ENCODE measurements around the gene MPIG6B. TPM values are rescaled to one million over a fixed set of nuclear protein-coding genes. Genes with fewer than 3 reads are reported as not detected.
A peak's percentile ranks its signal among the peaks of the same experiment; 100 is the strongest.

MPIG6B gene
- total RNA-seq, 4 donors from 2014 or later: 0.54 TPM; not detected in 3

DNA sequence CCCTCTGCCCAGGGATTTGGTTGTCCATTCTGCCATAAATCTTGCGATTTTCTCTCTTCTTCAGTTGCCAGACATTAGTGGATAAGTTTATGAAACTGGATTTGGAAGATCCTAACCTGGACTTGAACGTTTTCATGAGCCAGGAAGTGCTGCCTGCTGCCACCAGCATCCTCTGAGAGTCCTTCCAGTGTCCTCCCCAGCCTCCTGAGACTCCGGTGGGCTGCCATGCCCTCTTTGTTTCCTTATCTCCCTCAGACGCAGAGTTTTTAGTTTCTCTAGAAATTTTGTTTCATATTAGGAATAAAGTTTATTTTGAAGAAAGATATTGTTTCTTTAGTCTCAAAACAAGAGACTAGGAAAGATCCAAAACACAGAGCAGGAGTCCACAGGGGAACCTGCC is 39.2 kb downstream of the MPIG6B start, which contains the start of gene SAPCD1:
TSS of gene SAPCD1 (plus strand) at position 301 of the 400 bp plus-strand sequence. CDS start 399 bp downstream, outside the sequence.
- TF ChIP-seq POLR2AphosphoS5 (IDR thresholded peaks at IDR 0.05): no peak
- TF ChIP-seq, protein P1, sequence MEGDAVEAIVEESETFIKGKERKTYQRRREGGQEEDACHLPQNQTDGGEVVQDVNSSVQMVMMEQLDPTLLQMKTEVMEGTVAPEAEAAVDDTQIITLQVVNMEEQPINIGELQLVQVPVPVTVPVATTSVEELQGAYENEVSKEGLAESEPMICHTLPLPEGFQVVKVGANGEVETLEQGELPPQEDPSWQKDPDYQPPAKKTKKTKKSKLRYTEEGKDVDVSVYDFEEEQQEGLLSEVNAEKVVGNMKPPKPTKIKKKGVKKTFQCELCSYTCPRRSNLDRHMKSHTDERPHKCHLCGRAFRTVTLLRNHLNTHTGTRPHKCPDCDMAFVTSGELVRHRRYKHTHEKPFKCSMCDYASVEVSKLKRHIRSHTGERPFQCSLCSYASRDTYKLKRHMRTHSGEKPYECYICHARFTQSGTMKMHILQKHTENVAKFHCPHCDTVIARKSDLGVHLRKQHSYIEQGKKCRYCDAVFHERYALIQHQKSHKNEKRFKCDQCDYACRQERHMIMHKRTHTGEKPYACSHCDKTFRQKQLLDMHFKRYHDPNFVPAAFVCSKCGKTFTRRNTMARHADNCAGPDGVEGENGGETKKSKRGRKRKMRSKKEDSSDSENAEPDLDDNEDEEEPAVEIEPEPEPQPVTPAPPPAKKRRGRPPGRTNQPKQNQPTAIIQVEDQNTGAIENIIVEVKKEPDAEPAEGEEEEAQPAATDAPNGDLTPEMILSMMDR (IDR thresholded peaks at IDR 0.05): no peak
- no peak for TF ChIP-seq EP300 (IDR thresholded peaks at IDR 0.05)
- no peak for TF ChIP-seq POLR2A (IDR thresholded peaks at IDR 0.05)
- H3K27ac ChIP-seq: no peak within 1 kb of the TSS
- no peaks in the 10 kb centered on the region for H3K9me3 ChIP-seq
- peaks cover 0 to 19% (median 3%) of the 10 kb centered on the region in 3 donors for H3K4me1 ChIP-seq
- no peak within 1 kb of the TSS for H3K4me3 ChIP-seq
- no peaks in the 10 kb centered on the region for H3K27me3 ChIP-seq
- ATAC-seq: no peak
- peaks cover 0 to 25% of the 10 kb centered on the region in 2 donors for H3K36me3 ChIP-seq
- 64 to 67% methylated on average over 2 to 4 of the region's 4 CpGs for whole genome bisulfite sequencing, 2 donors (ENCODE audit: low coverage in 1 of 2)

DNA sequence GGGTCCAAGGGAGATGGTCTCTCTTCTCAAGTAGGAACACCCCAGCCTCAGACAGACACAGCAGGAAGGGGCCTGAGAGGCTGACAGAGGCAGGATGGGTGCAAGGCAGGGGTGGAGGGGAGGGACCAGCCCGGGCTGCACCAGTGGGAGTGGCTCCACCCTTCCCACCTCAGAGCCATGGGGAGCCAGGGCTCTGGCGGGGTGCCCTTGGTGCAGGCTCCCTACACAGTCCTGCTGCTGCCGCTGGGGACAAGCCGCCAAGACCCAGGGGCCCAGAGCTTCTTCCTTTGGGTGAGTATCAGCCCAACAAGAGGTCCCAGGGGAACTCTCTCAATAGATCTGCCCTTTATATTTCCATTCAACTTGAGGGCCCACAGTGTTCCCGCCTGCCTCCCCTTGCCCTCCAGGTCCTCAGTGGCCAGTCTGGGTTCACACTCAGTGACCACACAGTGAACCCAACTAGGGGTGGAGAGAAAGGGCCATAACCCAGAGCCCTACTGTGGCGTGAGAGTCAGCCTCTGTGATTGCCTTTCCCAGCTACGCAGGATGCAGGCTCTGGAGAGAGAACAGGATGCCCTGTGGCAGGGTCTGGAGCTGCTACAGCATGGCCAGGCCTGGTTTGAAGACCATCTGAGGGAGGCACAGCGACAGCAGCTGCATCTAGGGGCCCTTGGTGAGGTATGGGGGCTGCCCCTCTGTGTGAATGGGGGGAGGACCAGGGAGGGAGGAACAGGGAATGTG is 39.9 kb downstream of the MPIG6B start:
- Histone ChIP-seq H3K36me3 (peaks cover 0 to 25% of the 10 kb centered on the region in 2 donors), H3K9me3 (no peaks in the 10 kb centered on the region), H3K27me3 (no peaks in the 10 kb centered on the region), H3K27ac (no peak overlapping the region), H3K4me3 (no peak overlapping the region), H3K4me1 (peaks cover 0 to 19% (median 3%) of the 10 kb centered on the region in 3 donors)
- no peak for TF ChIP-seq POLR2A (IDR thresholded peaks at IDR 0.05)
- TF ChIP-seq, protein P1 (IDR thresholded peaks at IDR 0.05): no peak
- TF ChIP-seq EP300 (IDR thresholded peaks at IDR 0.05): no peak
- peak; percentile 10 for ATAC-seq
- 40 to 57% methylated on average over 1 to 3 of the region's 8 CpGs for WGBS, 2 donors (ENCODE audit: low coverage in 1 of 2)

DNA sequence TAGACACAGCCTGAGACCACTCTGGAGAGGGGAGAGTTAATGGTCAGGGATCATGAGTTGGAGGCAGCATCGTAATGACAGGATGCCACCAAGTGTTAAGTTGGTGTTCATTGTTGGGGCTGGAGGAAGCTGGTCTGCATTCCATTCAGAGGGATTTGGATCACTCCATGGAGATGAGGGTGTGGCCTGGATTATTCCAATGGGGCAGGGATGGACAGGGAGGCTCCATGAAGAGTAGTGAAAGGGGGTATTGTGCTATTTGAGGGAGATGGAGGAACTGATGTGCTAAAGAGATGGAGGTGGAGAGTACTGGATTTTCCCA is 40.4 kb downstream of the MPIG6B start:
- peaks cover 0 to 19% (median 3%) of the 10 kb centered on the region in 3 donors for H3K4me1 ChIP-seq
- no peak overlapping the region for H3K27ac ChIP-seq
- TF ChIP-seq POLR2AphosphoS5 (IDR thresholded peaks at IDR 0.05): no peak
- TF ChIP-seq, protein P1 (IDR thresholded peaks at IDR 0.05): no peak
- TF ChIP-seq EP300 (IDR thresholded peaks at IDR 0.05): no peak
- no peak for TF ChIP-seq POLR2A (IDR thresholded peaks at IDR 0.05)
- peak; percentile 31 for ATAC-seq
- peaks cover 0 to 25% of the 10 kb centered on the region in 2 donors for H3K36me3 ChIP-seq
- no peaks in the 10 kb centered on the region for H3K27me3 ChIP-seq
- H3K4me3 ChIP-seq: no peak overlapping the region
- 22 to 33% methylated on average over 1 of the region's 1 CpG for WGBS, 2 donors (ENCODE audit: low coverage in 1 of 2)
- H3K9me3 ChIP-seq: no peaks in the 10 kb centered on the region

DNA sequence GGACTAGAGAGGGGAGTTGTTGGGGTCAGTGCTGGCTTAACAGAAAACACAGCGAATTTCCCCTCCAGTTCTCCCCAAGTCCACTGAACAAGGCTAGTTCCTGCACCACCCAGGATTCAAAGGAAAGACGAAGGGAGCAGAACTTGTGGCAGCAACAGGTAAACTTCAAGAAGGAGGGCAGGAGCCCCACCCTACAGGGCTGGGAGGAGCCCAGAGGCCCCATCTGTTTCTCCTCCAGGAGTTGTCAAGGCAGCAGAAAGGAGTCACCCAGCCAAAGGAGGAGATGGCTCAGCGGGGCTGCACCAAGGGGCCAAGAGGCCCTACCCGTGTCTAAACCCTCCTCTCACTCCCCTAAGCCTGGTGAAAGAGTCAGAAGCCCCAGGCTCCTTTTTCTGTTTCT is 41.0 kb downstream of the MPIG6B start:
- 52 to 70% methylated on average over 1 to 4 of the region's 4 CpGs for WGBS, 2 donors (ENCODE audit: low coverage in 1 of 2)
- no peak for ATAC-seq
- Histone ChIP-seq H3K4me3 (no peak overlapping the region), H3K9me3 (no peaks in the 10 kb centered on the region), H3K27me3 (no peaks in the 10 kb centered on the region), H3K4me1 (peaks cover 0 to 19% (median 3%) of the 10 kb centered on the region in 3 donors), H3K27ac (no peak overlapping the region), H3K36me3 (peaks cover 0 to 25% of the 10 kb centered on the region in 2 donors)
- TF ChIP-seq POLR2AphosphoS5 (IDR thresholded peaks at IDR 0.05): no peak
- no peak for TF ChIP-seq POLR2A (IDR thresholded peaks at IDR 0.05)
- TF ChIP-seq, protein P1 (IDR thresholded peaks at IDR 0.05): no peak
- no peak for TF ChIP-seq EP300 (IDR thresholded peaks at IDR 0.05)

DNA sequence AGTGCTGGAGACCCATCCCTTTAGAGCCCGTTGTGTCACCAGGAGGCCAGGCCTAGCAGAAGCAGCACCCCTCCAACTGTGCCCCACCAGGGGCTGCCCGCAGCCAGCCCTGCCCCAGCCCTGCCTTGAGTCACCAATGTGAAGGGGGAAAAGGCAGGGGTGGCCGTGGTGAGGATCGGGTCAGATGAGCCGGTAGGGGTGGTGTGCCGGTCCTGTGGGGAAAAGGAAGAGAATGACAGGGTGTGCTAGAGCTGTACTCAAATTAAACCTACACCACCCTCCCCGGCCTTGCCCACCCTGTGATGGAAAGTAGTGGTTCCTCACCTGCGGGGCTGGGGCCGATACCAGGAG is 42.4 kb downstream of the MPIG6B start:
- H3K4me3 ChIP-seq: no peak overlapping the region
- peaks cover 0 to 19% (median 3%) of the 10 kb centered on the region in 3 donors for H3K4me1 ChIP-seq
- H3K36me3 ChIP-seq: peaks cover 0 to 15% of the 10 kb centered on the region in 2 donors
- H3K9me3 ChIP-seq: no peaks in the 10 kb centered on the region
- TF ChIP-seq POLR2A (IDR thresholded peaks at IDR 0.05) (no peak), EP300 (IDR thresholded peaks at IDR 0.05) (no peak), POLR2AphosphoS5 (IDR thresholded peaks at IDR 0.05) (no peak)
- TF ChIP-seq, protein P1 (IDR thresholded peaks at IDR 0.05): no peak
- H3K27me3 ChIP-seq: no peaks in the 10 kb centered on the region
- H3K27ac ChIP-seq: no peak overlapping the region
- 80% methylated on average over 1 of the region's 9 CpGs; no CpG with 5 or more reads in 1 of the 2 donors for WGBS, 2 donors (ENCODE audit: low coverage in 1 of 2)
- no peak for ATAC-seq

Data from gastroesophageal sphincter (tissue), 4 donors.